Stimulated activated CD8-positive, alpha-beta memory T cell treated with anti-CD3 and anti-CD28 coated beads, Interleukin-2, amount 100 ng/mL, for 48 hours (primary cell): ENCODE data around the gene NDRG3.

ENCODE experiments used
- DNase-seq, 2 donors: peaks; one replicate each; pipeline ENCODE4 v3.0.0-alpha.2; 2020; ENCODE audit warnings: low read depth in 2 of 2

Gene NDRG3

DNA sequence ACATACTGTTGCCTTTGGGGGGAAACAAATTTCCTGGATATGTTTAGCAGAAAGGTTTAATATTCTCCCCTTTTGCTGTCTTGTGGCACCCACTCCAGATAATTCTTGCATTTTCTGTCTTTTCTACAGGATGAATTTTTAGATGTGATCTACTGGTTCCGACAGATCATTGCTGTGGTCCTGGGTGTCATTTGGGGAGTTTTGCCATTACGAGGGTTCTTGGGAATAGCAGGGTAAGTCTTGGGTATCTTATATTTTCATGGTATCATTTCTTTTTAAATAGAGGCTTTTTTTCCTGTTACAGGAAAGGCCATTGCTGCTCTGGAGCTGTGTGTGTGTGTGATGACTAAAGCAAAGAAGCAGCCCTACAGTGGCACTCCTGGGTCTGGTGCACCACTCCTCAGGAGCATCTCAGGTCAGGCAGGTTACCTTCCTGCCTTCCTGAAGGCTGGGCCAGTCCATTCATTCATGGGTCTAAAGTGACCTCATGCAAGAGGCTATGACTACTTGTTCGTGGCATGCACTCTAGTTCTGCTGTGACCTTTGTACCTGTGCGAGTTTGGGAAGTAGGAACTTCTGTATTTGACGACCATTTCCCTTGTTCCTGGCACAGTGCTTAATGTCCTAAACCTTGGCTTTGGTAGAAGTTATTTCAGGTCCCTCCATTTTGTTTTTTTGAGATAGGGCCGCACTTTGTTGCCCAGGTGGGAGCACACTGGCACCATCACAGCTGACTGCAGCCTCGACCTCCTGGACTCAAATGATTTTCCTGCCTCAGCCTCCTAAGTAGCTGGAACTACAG is 138.1 kb downstream of the NDRG3 start:
- DNase-seq, result no peak

DNA sequence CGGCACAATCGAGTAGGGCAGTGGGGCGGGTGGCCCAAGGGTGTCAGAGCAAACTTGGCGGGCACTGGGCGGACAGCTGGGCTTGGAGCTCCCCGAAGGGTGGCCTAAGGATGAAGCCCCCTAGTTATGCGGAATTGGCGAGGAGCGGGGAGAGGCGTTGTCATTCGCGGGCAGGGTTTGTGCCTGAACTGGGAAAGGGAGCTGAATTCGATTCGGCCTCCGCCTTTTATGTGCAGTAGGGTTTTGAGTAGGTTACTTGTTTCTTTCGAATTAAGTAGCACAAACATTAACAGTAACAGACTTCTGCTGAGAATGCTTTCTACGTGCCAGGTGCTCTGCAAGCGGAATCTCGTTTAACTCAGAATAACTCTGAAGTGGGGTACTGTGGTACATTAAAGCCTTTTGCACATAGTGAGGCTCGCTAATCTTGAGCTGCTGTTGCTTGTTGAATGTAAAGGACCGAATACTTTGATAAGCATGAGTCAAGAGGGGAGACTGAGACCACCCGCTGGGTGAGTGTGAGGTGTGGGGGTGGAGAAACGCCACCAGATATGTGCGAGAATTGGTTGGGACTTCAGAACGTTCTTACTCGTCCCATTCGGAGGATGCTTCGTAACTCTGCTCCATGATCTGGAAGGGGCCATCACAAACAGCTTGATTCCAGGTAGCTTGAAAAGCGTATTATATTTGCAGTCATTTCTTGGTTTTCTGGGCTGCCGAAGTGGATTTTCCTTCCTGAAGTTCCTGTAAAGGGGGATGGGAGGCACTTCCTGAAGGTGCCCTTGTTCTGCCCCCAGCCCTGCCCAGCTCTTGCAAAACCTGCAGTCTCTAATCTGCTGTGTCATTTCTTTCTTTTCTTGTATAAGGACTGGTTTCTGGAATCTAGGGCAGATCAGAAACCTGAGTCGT is 139.5 kb downstream of the NDRG3 start:
- DNase-seq, result no peak

DNA sequence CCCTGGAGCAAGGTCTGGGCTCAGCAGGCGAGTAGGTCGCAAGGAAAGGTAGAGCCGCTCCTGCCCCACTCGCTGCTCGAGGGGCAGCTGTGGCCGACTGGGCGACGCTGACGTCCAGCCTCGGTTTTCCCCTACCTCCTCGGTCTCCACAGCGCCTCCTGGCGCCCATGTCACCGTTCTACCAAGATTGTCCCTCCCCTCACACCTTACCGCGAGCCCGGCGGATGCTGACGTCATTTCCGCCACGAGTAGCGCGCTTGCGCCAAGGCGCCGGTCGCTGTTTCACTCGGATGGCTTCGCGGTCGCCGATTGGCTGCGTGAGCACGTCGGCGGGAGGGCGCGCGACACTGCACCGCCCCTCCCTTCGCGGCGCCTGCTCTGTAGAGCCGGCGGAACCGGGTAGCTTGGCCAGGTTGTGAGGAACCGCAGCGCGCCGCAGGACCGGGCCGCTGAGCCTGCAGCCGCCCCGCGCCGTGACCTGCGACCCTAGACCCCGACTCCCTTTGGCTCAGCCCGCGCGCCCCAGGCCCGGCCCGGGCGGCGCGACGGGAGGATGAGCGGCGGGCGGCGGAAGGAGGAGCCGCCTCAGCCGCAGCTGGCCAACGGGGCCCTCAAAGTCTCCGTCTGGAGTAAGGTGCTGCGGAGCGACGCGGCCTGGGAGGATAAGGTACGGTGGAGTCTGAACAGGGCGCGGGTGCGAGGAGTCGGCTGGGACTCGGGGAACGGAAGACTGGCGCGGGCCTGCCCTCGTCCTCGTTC is 140.3 kb downstream of the NDRG3 start, which contains the start of gene RAB5IF:
Gene RAB5IF (plus strand): TSS at position 381 of the 759 bp plus-strand sequence. CDS start 173 bp downstream, at position 554.
- DNase-seq, result peak; percentile 99

DNA sequence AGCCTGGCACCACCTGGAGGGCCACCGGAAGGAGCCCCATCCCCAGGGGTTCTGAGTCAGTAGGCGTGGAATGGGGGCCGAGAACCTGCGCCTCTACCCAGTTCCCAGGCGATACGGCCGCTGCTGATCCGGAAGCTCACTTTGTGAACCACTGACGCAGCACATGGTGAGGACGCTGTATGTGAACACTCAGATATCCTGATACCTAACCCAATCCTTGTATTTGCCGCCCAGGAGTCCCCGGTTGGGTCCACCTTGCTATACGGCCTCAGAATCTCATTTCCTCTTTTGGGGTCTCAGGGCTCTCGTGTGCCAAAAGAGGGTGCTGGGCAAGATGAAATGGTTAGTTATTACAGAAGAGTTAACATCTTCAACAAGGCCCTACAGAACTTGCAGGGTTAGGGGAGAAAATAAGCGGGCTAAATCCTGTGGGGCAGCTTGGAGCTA is 140.9 kb downstream of the NDRG3 start:
- peak in 1 of 2 donors; percentile 23 for DNase-seq
